Smooth muscle cell (in vitro differentiated cells): ENCODE data around the gene ARL6IP4. TPM values are rescaled to one million over a fixed set of nuclear protein-coding genes. Genes with fewer than 3 reads are reported as not detected.

Experiments
- DNase-seq: peaks from one replicate; lab custom pipeline; 2025; ENCODE audit not compliant: unreplicated experiment; lab: John Stamatoyannopoulos, UW
- H2AFZ ChIP-seq: fragments of 200-600 bp; sonication (generic); 2 replicates; pipeline ENCODE4 v1.6.0; 2016; ENCODE audit warnings: antibody characterized with exemption, low read depth, mild to moderate bottlenecking
- H3F3A ChIP-seq: fragments of 200-600 bp; sonication (generic); 2 replicates; pipeline ENCODE4 v1.6.0; 2017; ENCODE audit warnings: antibody characterized with exemption, low read depth
- H3K27ac ChIP-seq: fragments of 200-600 bp; sonication (generic); 2 replicates; pipeline ENCODE4 v1.5.1; 2016; ENCODE audit warnings: low read depth, mild to moderate bottlenecking
- H3K27me3 ChIP-seq: fragments of 200-600 bp; sonication (generic); 2 replicates; pipeline ENCODE4 v1.6.1; 2016; ENCODE audit warnings: low read depth, mild to moderate bottlenecking
- H3K36me3 ChIP-seq: fragments of 200-600 bp; sonication (generic); 2 replicates; pipeline ENCODE4 v1.5.1; 2016; ENCODE audit warnings: low read depth
- H3K4me1 ChIP-seq: fragments of 200-600 bp; sonication (generic); 2 replicates; pipeline ENCODE4 v1.5.1; 2016; ENCODE audit warnings: low read depth
- H3K4me2 ChIP-seq: fragments of 200-600 bp; sonication (generic); 2 replicates; pipeline ENCODE4 v1.6.0; 2016; ENCODE audit warnings: mild to moderate bottlenecking
- H3K4me3 ChIP-seq: fragments of 200-600 bp; sonication (generic); 2 replicates; pipeline ENCODE4 v1.5.1; 2016; ENCODE audit warnings: mild to moderate bottlenecking
- H3K79me2 ChIP-seq: fragments of 200-600 bp; sonication (generic); 2 replicates; pipeline ENCODE4 v1.6.0; 2016; ENCODE audit warnings: low read depth, mild to moderate bottlenecking
- H3K9ac ChIP-seq: fragments of 200-600 bp; sonication (generic); 2 replicates; pipeline ENCODE4 v1.6.0; 2016; ENCODE audit warnings: low read depth
- H3K9me3 ChIP-seq: fragments of 200-600 bp; sonication (generic); replicated peaks from 2 replicates; pipeline ENCODE4 v1.5.1; 2016; ENCODE audit warnings: low read depth
- H4K20me1 ChIP-seq: fragments of 200-600 bp; sonication (generic); 2 replicates; pipeline ENCODE4 v1.6.0; 2016; ENCODE audit warnings: low read depth
- CTCF ChIP-seq: fragments of 200-600 bp; sonication (generic); IDR thresholded peaks from 2 replicates; pipeline ENCODE4 v1.5.1; 2017; ENCODE audit warnings: borderline replicate concordance, mild to moderate bottlenecking, antibody characterized with exemption; ENCODE audit not compliant: insufficient read depth, poor library complexity, severe bottlenecking
- WGBS: methylation state at CpG from one replicate; pipeline ENCODE4 v1.1.7; 2016; ENCODE audit warnings: low lambda C conversion rate; 5-methylcytosine and 5-hydroxymethylcytosine counted together
- polyA plus RNA-seq: library from polyadenylated mRNA; unstranded; fragments of >200 nt; fragmentation: Nextera tagmentation; extraction: Ambion mirVana; gene quantifications from 2 replicates; pipeline ENCODE4 v1.2.1, GENCODE V29; 2016
- total RNA-seq: library from RNA; depleted of rRNA; stranded (reverse); fragments of >200 nt; gene quantifications from 2 replicates; pipeline ENCODE4 v1.2.3, GENCODE V29; 2014

ARL6IP4 gene
- total and polyA plus RNA-seq, 2 experiments from 2014 or later, result 89.3 to 290 TPM

- H4K20me1 ChIP-seq, result no peaks in the 10 kb centered on the region
- H2AFZ ChIP-seq, result no peak overlapping the region
- no peaks in the 10 kb centered on the region for H3K4me1 ChIP-seq
- TF ChIP-seq CTCF, result no peak
- 98% methylated on average over 31 of the region's 35 CpGs for WGBS
- H3K27ac ChIP-seq, result no peak overlapping the region
- no peak overlapping the region for H3K4me2 ChIP-seq
- H3F3A ChIP-seq, result no peaks in the 10 kb centered on the region
- H3K79me2 ChIP-seq, result no peaks in the 10 kb centered on the region
- H3K36me3 ChIP-seq, result no peaks in the 10 kb centered on the region
- H3K9me3 ChIP-seq, result no peaks in the 10 kb centered on the region
- no peak for DNase-seq
- H3K4me3 ChIP-seq, result no peak overlapping the region
- no peaks in the 10 kb centered on the region for H3K27me3 ChIP-seq
- no peak overlapping the region for H3K9ac ChIP-seq
These were observed 20.8 kb upstream of the ARL6IP4 start for GRCh38 chr12:122959566-122960192.

DNA sequence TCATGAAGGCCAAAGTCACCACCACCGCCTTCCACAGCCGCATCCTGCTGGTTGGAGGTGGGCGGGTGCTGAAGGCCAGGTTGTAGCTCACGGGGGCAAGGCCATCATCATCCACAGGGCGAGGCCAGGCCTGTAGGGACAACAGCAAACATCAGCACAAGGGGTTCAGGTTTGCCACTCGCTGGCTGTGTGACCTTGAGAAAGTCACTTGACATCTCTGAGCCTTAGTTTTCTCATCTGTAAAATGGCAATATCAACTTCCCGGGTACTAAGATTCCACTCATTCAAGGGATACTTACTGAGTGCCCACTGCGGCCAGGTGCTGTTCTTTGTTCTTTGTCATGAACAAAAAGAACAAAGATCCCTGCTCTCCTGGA is 20.3 kb upstream of the ARL6IP4 start:
- Histone ChIP-seq H3K36me3 (no peaks in the 10 kb centered on the region), H3K9ac (no peak overlapping the region), H3K27ac (no peak overlapping the region), H3K4me2 (no peak overlapping the region), H3K4me3 (no peak overlapping the region), H2AFZ (no peak overlapping the region), H3K9me3 (no peaks in the 10 kb centered on the region), H3F3A (no peaks in the 10 kb centered on the region), H3K27me3 (no peaks in the 10 kb centered on the region), H3K79me2 (no peaks in the 10 kb centered on the region), H3K4me1 (peaks cover under 1% of the 10 kb centered on the region), H4K20me1 (no peaks in the 10 kb centered on the region)
- 99% methylated on average over 8 of the region's 8 CpGs for WGBS
- no peak for TF ChIP-seq CTCF
- no peak for DNase-seq

DNA sequence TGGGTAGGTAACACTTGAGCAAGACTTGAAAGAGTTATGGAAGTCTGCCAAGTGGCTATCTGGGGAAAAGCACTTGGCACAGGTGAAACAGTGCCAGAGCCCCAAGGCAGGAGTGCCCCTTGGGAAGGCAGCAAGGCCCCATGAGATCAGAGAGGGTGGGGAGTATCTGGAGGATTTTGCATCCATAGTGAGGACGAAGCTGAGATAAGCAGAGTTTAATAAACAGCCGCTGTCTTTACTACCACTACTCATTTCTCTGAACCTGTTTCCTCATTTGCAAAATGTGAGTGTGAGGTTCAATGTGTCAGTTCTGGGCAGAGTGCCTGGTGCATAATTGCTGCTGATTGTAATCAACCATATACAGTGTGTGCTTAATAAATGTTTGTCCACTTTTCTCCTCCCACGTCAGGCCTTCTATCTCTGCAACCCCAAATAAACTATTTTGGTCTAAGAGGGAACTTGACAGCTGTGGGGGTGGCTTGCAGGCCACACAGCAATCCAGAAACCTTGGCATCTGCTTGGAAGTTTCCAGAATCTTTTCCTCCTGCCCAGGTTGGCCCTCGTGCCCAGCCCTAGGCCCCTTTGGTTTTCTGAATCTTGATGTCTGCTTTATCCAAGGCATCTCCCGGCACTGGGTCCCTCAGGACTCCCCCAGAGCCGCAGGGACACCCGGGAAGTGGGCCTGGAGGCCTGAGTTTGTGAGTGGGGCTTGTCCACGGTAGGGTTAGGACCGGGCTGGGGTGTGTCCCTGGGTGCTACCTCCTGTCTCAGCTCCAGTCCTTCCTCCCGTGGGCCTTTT is 18.8 kb upstream of the ARL6IP4 start:
- WGBS, result 89% methylated on average over 10 of the region's 10 CpGs
- no peaks in the 10 kb centered on the region for H3K36me3 ChIP-seq
- H3K4me2 ChIP-seq, result no peak overlapping the region
- H3K9me3 ChIP-seq, result no peaks in the 10 kb centered on the region
- no peaks in the 10 kb centered on the region for H3K79me2 ChIP-seq
- no peaks in the 10 kb centered on the region for H3F3A ChIP-seq
- H3K4me3 ChIP-seq, result no peak overlapping the region
- no peak overlapping the region for H2AFZ ChIP-seq
- no peak for DNase-seq
- H3K4me1 ChIP-seq, result peaks cover 10% of the 10 kb centered on the region
- no peak overlapping the region for H3K9ac ChIP-seq
- H3K27ac ChIP-seq, result no peak overlapping the region
- no peak for TF ChIP-seq CTCF
- no peaks in the 10 kb centered on the region for H3K27me3 ChIP-seq
- no peaks in the 10 kb centered on the region for H4K20me1 ChIP-seq
